ENCODE measurements around the gene DLK1.

DLK1 gene

GRCh38 chr14:100722367-100722766 lies 4.3 kb upstream of the DLK1 start:
- H3K36me3 ChIP-seq = no peaks in the 10 kb centered on the region
- no peaks in the 10 kb centered on the region for H3K9me3 ChIP-seq
- TF ChIP-seq, protein P1, sequence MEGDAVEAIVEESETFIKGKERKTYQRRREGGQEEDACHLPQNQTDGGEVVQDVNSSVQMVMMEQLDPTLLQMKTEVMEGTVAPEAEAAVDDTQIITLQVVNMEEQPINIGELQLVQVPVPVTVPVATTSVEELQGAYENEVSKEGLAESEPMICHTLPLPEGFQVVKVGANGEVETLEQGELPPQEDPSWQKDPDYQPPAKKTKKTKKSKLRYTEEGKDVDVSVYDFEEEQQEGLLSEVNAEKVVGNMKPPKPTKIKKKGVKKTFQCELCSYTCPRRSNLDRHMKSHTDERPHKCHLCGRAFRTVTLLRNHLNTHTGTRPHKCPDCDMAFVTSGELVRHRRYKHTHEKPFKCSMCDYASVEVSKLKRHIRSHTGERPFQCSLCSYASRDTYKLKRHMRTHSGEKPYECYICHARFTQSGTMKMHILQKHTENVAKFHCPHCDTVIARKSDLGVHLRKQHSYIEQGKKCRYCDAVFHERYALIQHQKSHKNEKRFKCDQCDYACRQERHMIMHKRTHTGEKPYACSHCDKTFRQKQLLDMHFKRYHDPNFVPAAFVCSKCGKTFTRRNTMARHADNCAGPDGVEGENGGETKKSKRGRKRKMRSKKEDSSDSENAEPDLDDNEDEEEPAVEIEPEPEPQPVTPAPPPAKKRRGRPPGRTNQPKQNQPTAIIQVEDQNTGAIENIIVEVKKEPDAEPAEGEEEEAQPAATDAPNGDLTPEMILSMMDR (IDR thresholded peaks at IDR 0.05; ENCODE audit: low read depth, low read length) = no peak
- H3K4me3 ChIP-seq (ENCODE audit: low read depth, low read length) = no peak overlapping the region
- DNase-seq = no peak
- H3K4me1 ChIP-seq = peaks cover 26% of the 10 kb centered on the region
- peaks cover 5% of the 10 kb centered on the region for H3K27me3 ChIP-seq

DNA sequence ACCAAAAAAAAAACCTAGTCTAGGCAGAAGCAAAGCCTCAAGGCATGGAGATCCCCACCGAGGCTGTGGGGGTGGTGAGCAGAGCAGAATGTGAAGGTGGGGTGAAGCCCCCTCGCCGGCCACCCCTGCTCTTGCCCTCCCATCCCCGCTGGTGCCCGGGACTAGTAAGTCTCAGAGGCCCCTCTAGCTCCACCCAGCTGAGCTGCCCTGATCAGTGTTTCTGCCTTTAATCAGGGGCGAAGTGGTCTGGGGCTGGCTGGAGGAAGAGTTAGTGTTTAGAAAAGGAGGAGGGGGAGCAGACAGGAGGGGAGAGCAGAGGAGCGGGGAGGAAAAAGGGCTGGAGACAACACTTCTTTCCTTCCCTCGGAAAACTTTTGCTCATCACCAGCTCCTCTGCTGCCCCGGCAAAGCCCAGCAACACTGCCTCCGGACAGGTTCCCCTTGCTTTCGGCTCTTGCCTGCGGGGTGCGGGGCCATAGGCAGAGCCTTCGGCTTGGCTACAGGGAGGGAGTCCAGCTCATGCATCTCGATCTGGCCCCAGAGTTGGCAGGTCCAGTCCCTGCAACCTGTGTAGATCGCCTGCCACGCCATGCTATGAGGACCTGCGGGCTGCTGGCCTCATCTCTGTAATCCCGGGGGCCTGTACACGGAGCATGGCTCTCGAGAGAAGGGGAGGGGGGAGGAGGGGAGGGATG lies 3.4 kb upstream of the DLK1 start:
- Histone ChIP-seq H3K4me3 (ENCODE audit: low read depth, low read length) (no peak overlapping the region), H3K36me3 (no peaks in the 10 kb centered on the region; the same call in 1 of the 2 replicates), H3K27me3 (peaks cover 5% of the 10 kb centered on the region), H3K9me3 (no peaks in the 10 kb centered on the region), H3K4me1 (peaks cover 26% of the 10 kb centered on the region)
- TF ChIP-seq, protein P1 (IDR thresholded peaks at IDR 0.05; ENCODE audit: low read depth, low read length) = no peak
- DNase-seq = no peak

DNA sequence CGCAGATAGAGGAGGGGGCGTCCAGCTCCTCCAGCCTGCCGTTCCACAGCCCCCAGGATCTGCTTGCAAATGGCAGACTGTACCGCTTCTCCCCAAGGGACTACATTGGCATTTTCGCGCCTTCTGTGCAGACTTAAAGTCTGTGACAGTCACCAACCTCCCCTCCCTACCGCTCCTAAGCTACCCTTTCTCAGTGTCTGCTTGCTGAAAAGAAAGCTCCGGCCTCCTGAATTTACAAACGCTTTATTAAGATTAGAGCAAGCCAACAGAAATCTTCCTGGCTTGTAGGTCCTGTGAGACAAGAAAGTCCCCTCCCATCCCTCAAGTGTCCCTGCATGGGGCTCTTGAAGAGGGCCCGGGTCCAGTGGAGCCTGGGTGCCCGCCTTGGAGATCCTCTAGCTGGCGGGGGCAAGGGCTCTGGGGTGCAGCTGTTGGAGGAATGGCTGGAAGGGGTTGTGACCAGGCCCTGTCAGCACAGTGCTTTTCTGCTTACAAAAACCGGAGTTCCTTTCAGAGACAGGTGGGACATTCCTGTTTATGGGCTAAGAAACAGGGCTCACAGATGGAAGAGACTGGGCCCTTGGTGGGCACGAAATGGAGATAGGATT lies 2.8 kb upstream of the DLK1 start:
- Histone ChIP-seq H3K27me3 (peaks cover 5% of the 10 kb centered on the region), H3K4me1 (peaks cover 26% of the 10 kb centered on the region)
- TF ChIP-seq, protein P1 (IDR thresholded peaks at IDR 0.05; ENCODE audit: low read depth, low read length) = no peak

DNA sequence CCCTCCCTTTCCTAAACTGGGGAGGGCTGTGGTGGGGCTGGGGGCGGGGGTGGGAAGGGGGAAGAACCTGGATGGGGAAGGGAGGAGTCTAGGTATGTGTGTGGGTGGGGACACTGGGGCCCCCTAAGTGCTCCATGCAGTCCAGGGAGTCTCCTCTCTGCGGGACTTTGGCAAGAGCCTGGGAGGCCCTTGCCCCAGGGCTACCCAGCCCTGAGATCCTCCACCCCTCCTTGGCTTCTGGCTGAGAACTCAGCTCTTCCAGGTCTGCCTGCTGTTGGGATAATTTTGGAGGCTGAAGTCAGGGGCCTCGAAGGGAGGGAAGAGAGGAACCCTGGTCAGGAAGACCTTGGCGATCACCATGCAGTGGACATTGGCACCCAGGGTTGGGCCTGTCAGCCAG lies 2.2 kb upstream of the DLK1 start:
- TF ChIP-seq, protein P1 (IDR thresholded peaks at IDR 0.05; ENCODE audit: low read depth, low read length) = no peak
- Histone ChIP-seq H3K36me3 (peaks cover 9% of the 10 kb centered on the region), H3K4me1 (peaks cover 27% of the 10 kb centered on the region), H3K9me3 (no peaks in the 10 kb centered on the region), H3K27me3 (peaks cover 5% of the 10 kb centered on the region), H3K4me3 (ENCODE audit: low read depth, low read length) (no peak overlapping the region)
- DNase-seq = no peak

More for the DNA sequence above, 2.8 kb upstream of the DLK1 start:
- no peak overlapping the region for H3K4me3 ChIP-seq (ENCODE audit: low read depth, low read length)
- H3K36me3 ChIP-seq = peaks cover 3% of the 10 kb centered on the region
- no peak for DNase-seq
- no peaks in the 10 kb centered on the region for H3K9me3 ChIP-seq

DNA sequence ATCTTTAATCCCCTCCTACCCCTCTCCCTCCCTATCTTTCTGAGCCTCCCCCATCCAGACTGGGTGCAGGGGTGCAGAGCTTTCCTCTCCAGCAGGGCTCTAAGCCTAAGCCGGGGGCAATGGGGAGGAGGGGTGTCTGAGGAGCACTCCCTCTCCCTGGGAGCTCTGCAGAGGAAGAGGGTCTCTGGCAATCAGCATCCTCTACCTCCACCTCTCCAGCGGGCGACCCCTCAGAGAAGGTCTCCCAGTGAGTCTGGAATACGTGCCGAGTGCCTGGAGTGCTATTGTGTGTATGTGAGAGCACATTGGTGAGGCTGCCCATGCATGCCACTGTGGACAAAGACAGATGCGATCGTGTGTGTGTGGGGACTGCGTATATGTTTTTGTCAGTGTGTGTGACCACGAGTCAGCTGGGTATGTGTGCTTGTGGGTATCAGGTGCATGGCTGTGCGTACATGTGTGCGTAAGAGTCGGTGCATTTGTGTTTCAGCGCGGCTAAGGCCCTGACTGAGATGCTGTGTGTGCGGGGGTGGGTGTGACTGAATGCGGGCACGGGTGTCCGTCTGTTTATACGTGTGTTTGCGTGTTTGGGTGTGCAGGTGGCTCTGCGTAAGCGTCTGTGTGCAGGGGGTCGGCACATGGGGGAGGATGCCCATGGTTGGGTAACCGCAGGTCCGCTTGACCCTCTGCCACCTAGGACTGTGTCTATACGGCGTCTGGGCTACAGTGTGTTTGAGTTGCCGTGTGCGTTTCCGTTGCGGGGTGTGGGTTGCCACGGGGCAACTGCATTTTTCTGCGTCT lies 905 bp upstream of the DLK1 start:
- H3K27me3 ChIP-seq = peaks cover 5% of the 10 kb centered on the region
- no peak for DNase-seq
- H3K9me3 ChIP-seq = no peaks in the 10 kb centered on the region
- H3K4me3 ChIP-seq (ENCODE audit: low read depth, low read length) = peak overlapping the region; percentile 41
- H3K4me1 ChIP-seq = peaks cover 35% of the 10 kb centered on the region
- H3K36me3 ChIP-seq = peaks cover 20% of the 10 kb centered on the region
- TF ChIP-seq, protein P1 (IDR thresholded peaks at IDR 0.05; ENCODE audit: low read depth, low read length) = no peak

All from BE2C (cell line).